NCI-H1092 (cell line): ENCODE data around the gene SEZ6L2.

Experiments used
- DNase-seq: peaks from one replicate; lab custom pipeline; 2025; lab: John Stamatoyannopoulos, UW

Gene SEZ6L2

GRCh38 chr16:29825145-29826044 lies 74.0 kb downstream of the SEZ6L2 start:
- DNase-seq = no peak

GRCh38 chr16:29824589-29825144 lies 74.7 kb downstream of the SEZ6L2 start:
- DNase-seq = no peak

GRCh38 chr16:29821643-29822115 lies 77.7 kb downstream of the SEZ6L2 start:
- DNase-seq = no peak
